Fibroblast of the aortic adventitia (primary cell): Measurements from ENCODE around the gene NUDT16. TPM values are rescaled to one million over a fixed set of nuclear protein-coding genes. Genes with fewer than 3 reads are reported as not detected.

Experiments
- DNase-seq: peaks from one replicate; pipeline ENCODE4 v3.0.0-alpha.2; 2010; ENCODE audit warnings: low read depth
- H3K4me3 ChIP-seq: 2 replicates; pipeline ENCODE4 v1.5.1; 2011; ENCODE audit warnings: low read depth, mild to moderate bottlenecking, control low read depth, low read length, moderate library complexity
- CTCF ChIP-seq: IDR thresholded peaks from 2 replicates; pipeline ENCODE4 v1.5.1; 2011; ENCODE audit warnings: mild to moderate bottlenecking, low read length, control low read depth, inconsistent platforms; ENCODE audit not compliant: insufficient read depth
- total RNA-seq: library from RNA; depleted of rRNA; stranded (reverse); fragments of >200 nt; gene quantifications from 2 replicates; pipeline ENCODE4 v1.2.3, GENCODE V29; 2012; ENCODE audit warnings: low replicate concordance

NUDT16 gene
- total RNA-seq, 1 donor = 11.5 TPM

DNA sequence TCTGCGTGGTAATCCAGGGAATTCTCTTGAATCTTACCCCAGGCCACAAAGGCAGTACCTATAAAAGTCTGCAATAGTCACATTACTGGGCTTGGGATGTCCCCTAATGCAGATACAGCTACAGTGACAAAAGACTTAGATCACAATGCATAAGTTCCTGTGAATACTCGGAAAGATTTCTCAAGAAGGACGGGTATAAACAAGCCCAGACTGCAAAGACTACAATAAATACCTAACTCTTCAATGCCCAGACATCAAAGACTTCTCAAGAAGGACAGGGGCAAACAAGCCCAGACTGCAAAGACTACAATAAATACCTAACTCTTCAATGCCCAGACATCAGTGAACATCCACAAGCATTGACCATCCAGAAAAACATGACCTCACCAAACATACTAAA, 50.9 kb downstream of the NUDT16 start:
- TF ChIP-seq CTCF = no peak
- H3K4me3 ChIP-seq = no peak overlapping the region
- no peak for DNase-seq

DNA sequence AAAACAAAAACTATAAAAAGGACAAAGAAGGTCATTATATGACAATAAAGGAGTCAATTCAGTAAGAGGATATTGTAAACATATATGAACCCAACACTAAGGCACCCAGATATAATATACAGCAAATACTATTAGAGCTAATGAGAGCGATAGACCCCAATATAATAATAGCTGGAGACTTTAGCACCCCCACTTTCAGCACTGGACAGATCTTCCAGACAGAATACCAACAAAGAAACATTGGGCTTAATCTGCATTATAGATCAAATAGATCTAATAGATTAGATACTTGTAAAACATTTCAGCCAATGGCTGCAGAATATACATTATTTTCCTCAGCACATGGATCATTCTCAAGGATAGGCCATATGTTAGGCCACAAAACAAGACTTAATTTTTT, 53.4 kb downstream of the NUDT16 start:
- no peak for TF ChIP-seq CTCF
- DNase-seq = no peak
- no peak overlapping the region for H3K4me3 ChIP-seq

Other genes with a start within 250 kb of the NUDT16 start
- gene MRPL3, start 121.2 kb downstream of the NUDT16 start, total RNA-seq = 164 and 376 TPM in 2 replicates